Tibial nerve (tissue), 4 donors: ENCODE data around the gene ATP7B. TPM values are rescaled to one million over a fixed set of nuclear protein-coding genes. Genes with fewer than 3 reads are reported as not detected.
"Not testable (repeated sequence)": the region's sequence is repeated elsewhere in the genome, so short reads cannot be mapped to it uniquely, and the experiment has no call there.

ENCODE experiments used
- DNase-seq, 2 donors: peaks; one replicate each; pipeline ENCODE4 v3.0.0-alpha.2; 2019; ENCODE audit warnings: low spot score in 2 of 2
- H3K27ac ChIP-seq, 4 donors: fragments of 200-600 bp; sonication (generic) in 3 of 4; one replicate each; pipeline ENCODE4 v1.5.1; 2017 to 2019; ENCODE audit warnings: mild to moderate bottlenecking in 1 of 4
- H3K27me3 ChIP-seq, 2 donors: fragments of 200-600 bp; sonication (generic) in 1 of 2; one replicate each; pipeline versions ENCODE4 v1.5.1 to v1.6.0; 2017 to 2019
- H3K36me3 ChIP-seq, 3 donors: fragments of 200-600 bp; sonication (generic); one replicate each; pipeline ENCODE4 v1.5.1; 2018 to 2019
- H3K4me1 ChIP-seq, 4 donors: fragments of 200-600 bp; sonication (generic) in 3 of 4; one replicate each; pipeline ENCODE4 v1.5.1; 2017 to 2019
- H3K4me3 ChIP-seq, 4 donors: fragments of 200-600 bp; sonication (generic) in 3 of 4; one replicate each; pipeline ENCODE4 v1.5.1; 2017 to 2019; ENCODE audit warnings: mild to moderate bottlenecking in 1 of 4, moderate library complexity in 1 of 4
- H3K9me3 ChIP-seq, 4 donors: fragments of 200-600 bp; sonication (generic) in 3 of 4; one replicate each; pipeline ENCODE4 v1.5.1; 2017 to 2019
- CTCF ChIP-seq, 5 experiments: fragments of 200-600 bp in 3 of 5; fragments of 450-650 bp in 2 of 5; sonication (generic) in 3 of 5; IDR thresholded peaks; one replicate each; pipeline ENCODE4 v1.5.1; 2016 to 2019; ENCODE audit warnings: antibody characterized with exemption in 5 of 5, mild to moderate bottlenecking in 3 of 5, moderate library complexity in 2 of 5
- EP300 ChIP-seq, 2 donors: sonication (generic); formaldehyde crosslinking; IDR thresholded peaks; one replicate each; pipeline ENCODE4 v1.6.1; 2017; ENCODE audit warnings: antibody characterized with exemption in 2 of 2, mild to moderate bottlenecking in 1 of 2
- POLR2A ChIP-seq, 2 donors: fragments of 450-650 bp; IDR thresholded peaks; one replicate each; pipeline ENCODE4 v1.6.1; 2017; ENCODE audit warnings: antibody characterized with exemption in 2 of 2, mild to moderate bottlenecking in 2 of 2, moderate library complexity in 2 of 2
- whole genome bisulfite sequencing, 2 donors: methylation state at CpG; one replicate each; pipeline ENCODE4 v1.1.5; 2018; 5-methylcytosine and 5-hydroxymethylcytosine counted together
- total RNA-seq, 4 donors: library from RNA; depleted of rRNA; stranded (reverse); fragments of >200 nt; gene quantifications; one replicate each; pipeline ENCODE4 v1.1.0, GENCODE V29; 2016

Gene ATP7B
- total RNA-seq, 4 donors from 2014 or later: 5.1 to 8.4 (median 6.7) TPM

- no peaks in the 10 kb centered on the region for H3K36me3 ChIP-seq
- H3K27me3 ChIP-seq: no peaks in the 10 kb centered on the region
- H3K9me3 ChIP-seq: no peaks in the 10 kb centered on the region
- H3K4me3 ChIP-seq: no peak overlapping the region
- no peak overlapping the region for H3K27ac ChIP-seq
- 59 to 63% methylated on average over 10 of the region's 10 CpGs for WGBS, 2 donors
- no peaks in the 10 kb centered on the region for H3K4me1 ChIP-seq
- no peak for DNase-seq
- TF ChIP-seq EP300 (IDR thresholded peaks at IDR 0.05): no peak
- no peak for TF ChIP-seq POLR2A (IDR thresholded peaks at IDR 0.05)
- no peak for TF ChIP-seq CTCF (IDR thresholded peaks at IDR 0.05)
Observed at GRCh38 chr13:51912091-51912490, 99.2 kb downstream of the ATP7B start.

DNA sequence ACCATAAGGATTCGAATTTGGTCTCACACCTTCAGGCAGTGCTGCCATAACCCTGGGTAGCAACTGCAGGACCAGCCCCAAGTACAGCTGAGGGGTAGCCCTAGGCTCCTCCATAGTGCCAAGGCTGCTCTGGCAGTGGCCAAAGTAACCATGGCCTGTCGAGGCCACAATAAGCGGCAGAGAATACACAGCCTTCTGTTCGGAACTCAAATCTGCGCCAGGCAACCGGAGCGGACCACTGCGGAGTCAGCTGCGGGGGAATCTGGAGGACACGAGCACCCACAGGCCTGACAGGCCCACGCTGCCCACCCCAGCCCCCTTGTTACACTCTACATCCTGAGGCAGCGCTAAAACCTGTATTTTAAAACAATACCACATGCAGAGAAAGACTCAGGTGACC, 100.7 kb downstream of the ATP7B start:
- H3K36me3 ChIP-seq: no peaks in the 10 kb centered on the region
- TF ChIP-seq POLR2A (IDR thresholded peaks at IDR 0.05) (no peak), EP300 (IDR thresholded peaks at IDR 0.05) (no peak), CTCF (IDR thresholded peaks at IDR 0.05) (no peak)
- no peak overlapping the region for H3K4me3 ChIP-seq
- 78 to 92% methylated on average over 8 to 12 of the region's 12 CpGs for WGBS, 2 donors
- H3K27ac ChIP-seq: no peak overlapping the region
- H3K9me3 ChIP-seq: no peaks in the 10 kb centered on the region
- DNase-seq: no peak
- no peaks in the 10 kb centered on the region for H3K27me3 ChIP-seq
- H3K4me1 ChIP-seq: no peaks in the 10 kb centered on the region

DNA sequence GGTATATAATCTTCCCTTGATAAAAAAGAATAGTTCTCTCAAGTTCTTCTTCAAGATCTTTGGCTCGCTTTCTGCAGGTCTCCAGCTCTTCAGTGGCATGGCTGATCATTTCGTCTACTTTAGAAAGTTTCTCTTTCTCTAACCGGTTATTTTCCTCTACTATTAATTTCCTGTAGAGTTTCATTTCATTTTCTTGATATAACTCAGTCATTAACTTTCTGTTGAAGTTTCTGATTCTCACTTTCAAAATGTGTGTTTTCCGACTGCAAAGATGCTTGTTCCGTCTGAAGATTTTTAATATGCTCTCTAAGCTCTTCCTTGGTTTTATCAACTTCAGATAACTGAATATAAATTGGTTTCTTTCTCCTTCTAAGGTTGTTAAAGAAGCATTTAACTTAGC, 102.0 kb downstream of the ATP7B start:
- DNase-seq, H3K36me3 ChIP-seq, H3K27ac ChIP-seq, H3K4me1 ChIP-seq, H3K27me3 ChIP-seq, H3K4me3 ChIP-seq, H3K9me3 ChIP-seq: not testable (repeated sequence)
- WGBS, 2 donors: 80 to 95% methylated on average over 5 of the region's 5 CpGs

GRCh38 chr13:51907040-51907732, 104.1 kb downstream of the ATP7B start:
- Histone ChIP-seq H3K36me3 (no peaks in the 10 kb centered on the region), H3K4me3 (no peak overlapping the region), H3K27me3 (no peaks in the 10 kb centered on the region), H3K4me1 (no peaks in the 10 kb centered on the region), H3K9me3 (no peaks in the 10 kb centered on the region), H3K27ac (no peak overlapping the region)
- DNase-seq: no peak
- 72 to 76% methylated on average over 8 of the region's 8 CpGs for WGBS, 2 donors
- TF ChIP-seq POLR2A (IDR thresholded peaks at IDR 0.05) (no peak), EP300 (IDR thresholded peaks at IDR 0.05) (no peak), CTCF (IDR thresholded peaks at IDR 0.05) (no peak)

GRCh38 chr13:51906581-51906980, 104.7 kb downstream of the ATP7B start:
- H3K9me3 ChIP-seq: no peaks in the 10 kb centered on the region
- H3K36me3 ChIP-seq: no peaks in the 10 kb centered on the region
- no peak overlapping the region for H3K4me3 ChIP-seq
- WGBS, 2 donors: 40 to 51% methylated on average over 3 of the region's 3 CpGs
- no peak for TF ChIP-seq CTCF (IDR thresholded peaks at IDR 0.05)
- no peak for TF ChIP-seq EP300 (IDR thresholded peaks at IDR 0.05)
- no peak for TF ChIP-seq POLR2A (IDR thresholded peaks at IDR 0.05)
- no peak for DNase-seq
- no peaks in the 10 kb centered on the region for H3K4me1 ChIP-seq
- H3K27ac ChIP-seq: no peak overlapping the region
- no peaks in the 10 kb centered on the region for H3K27me3 ChIP-seq

GRCh38 chr13:51905787-51906186, 105.5 kb downstream of the ATP7B start:
- Histone ChIP-seq H3K4me1 (no peaks in the 10 kb centered on the region), H3K4me3 (no peak overlapping the region), H3K9me3 (no peaks in the 10 kb centered on the region), H3K27me3 (no peaks in the 10 kb centered on the region), H3K27ac (no peak overlapping the region), H3K36me3 (no peaks in the 10 kb centered on the region)
- WGBS, 2 donors: 85 to 87% methylated on average over 6 of the region's 6 CpGs
- TF ChIP-seq POLR2A (IDR thresholded peaks at IDR 0.05): no peak
- no peak for DNase-seq
